Common myeloid progenitor, CD34-positive (primary cell): Measurements from ENCODE around the gene NOTCH3.

Experiments
- CTCF ChIA-PET: fragments of 350-600 bp; sonication (Branson Sonifier 250); formaldehyde crosslinking; loops from one replicate; lab custom pipeline; 2021; ENCODE audit warnings: antibody characterized with exemption; lab: Charles Lee
- POLR2A ChIA-PET: fragments of 350-600 bp; sonication (Branson Sonifier 250); formaldehyde crosslinking; loops from one replicate; lab custom pipeline; 2021; ENCODE audit warnings: antibody characterized with exemption; lab: Charles Lee
- DNase-seq, 3 donors: peaks; one replicate each; pipeline versions ENCODE4 v3.0.0 to v3.0.0-alpha.2; 2013
- H3K27ac ChIP-seq, 2 experiments: 1 replicate in 1 of 2; 2 replicates in 1 of 2; pipeline ENCODE4 v1.7.0; 2013; ENCODE audit warnings: inconsistent platforms in 2 of 2, low read length in 2 of 2, mild to moderate bottlenecking in 2 of 2, low read depth in 1 of 2, moderate library complexity in 1 of 2; ENCODE audit not compliant: severe bottlenecking in 2 of 2, insufficient read depth in 1 of 2, poor library complexity in 1 of 2
- H3K27me3 ChIP-seq, 5 experiments: replicated peaks in 2 of 5; 1 replicate in 3 of 5; 2 replicates in 2 of 5; pipeline versions ENCODE4 v1.6.1 to v1.7.0; 2013; ENCODE audit warnings: low read length in 4 of 5, mild to moderate bottlenecking in 2 of 5, moderate library complexity in 2 of 5, inconsistent platforms in 1 of 5; ENCODE audit not compliant: insufficient read depth in 5 of 5, control insufficient read depth in 4 of 5
- H3K36me3 ChIP-seq, 4 experiments: 1 replicate in 2 of 4; 2 replicates in 2 of 4; pipeline versions ENCODE4 v1.6.1 to v1.7.0; 2013; ENCODE audit warnings: low read length in 3 of 4, control low read depth in 1 of 4, mild to moderate bottlenecking in 1 of 4; ENCODE audit not compliant: control insufficient read depth in 4 of 4, insufficient read depth in 4 of 4
- H3K4me1 ChIP-seq, 4 experiments: 1 replicate in 3 of 4; 2 replicates in 1 of 4; pipeline versions ENCODE4 v1.6.1 to v1.7.1; 2013; ENCODE audit warnings: low read length in 3 of 4, mild to moderate bottlenecking in 3 of 4, control low read depth in 1 of 4, inconsistent platforms in 1 of 4, moderate library complexity in 1 of 4; ENCODE audit not compliant: control insufficient read depth in 4 of 4, insufficient read depth in 4 of 4; ENCODE audit errors: control extremely low read depth in 1 of 4
- H3K4me3 ChIP-seq, 7 experiments: 1 replicate in 4 of 7; 2 replicates in 3 of 7; pipeline versions ENCODE4 v1.5.1 to v1.7.0; 2013; ENCODE audit warnings: mild to moderate bottlenecking in 7 of 7, low read length in 6 of 7, moderate library complexity in 6 of 7, inconsistent platforms in 2 of 7, low read depth in 2 of 7, control low read depth in 1 of 7; ENCODE audit not compliant: insufficient read depth in 4 of 7, control insufficient read depth in 1 of 7; ENCODE audit errors: extremely low read depth in 1 of 7
- H3K9me3 ChIP-seq, 5 experiments: 1 replicate in 4 of 5; 2 replicates in 1 of 5; pipeline versions ENCODE4 v1.6.1 to v1.7.1; 2013; ENCODE audit warnings: low read length in 4 of 5, mild to moderate bottlenecking in 2 of 5, inconsistent platforms in 1 of 5, low read depth in 1 of 5, moderate library complexity in 1 of 5; ENCODE audit not compliant: control insufficient read depth in 4 of 5, insufficient read depth in 2 of 5; ENCODE audit errors: control extremely low read depth in 1 of 5
- WGBS: methylation state at CpG from one replicate; pipeline ENCODE4 v1.1.5; 2013; ENCODE audit not compliant: insufficient coverage; 5-methylcytosine and 5-hydroxymethylcytosine counted together

NOTCH3 gene

GRCh38 chr19:15241259-15241910 lies 40.6 kb upstream of the NOTCH3 start:
- no peaks in the 10 kb centered on the region for H3K9me3 ChIP-seq
- WGBS: 94% methylated on average over 8 of the region's 9 CpGs
- peaks cover 23 to 92% (median 67%) of the 10 kb centered on the region in 4 experiments for H3K36me3 ChIP-seq
- no peak overlapping the region for H3K27ac ChIP-seq
- H3K4me1 ChIP-seq: no peaks in the 10 kb centered on the region
- CTCF ChIA-PET: interaction anchor here (1.3 kb wide), 1 partner anchor 10 kb away, joined by 4 read pairs; no protein-coding TSS in a partner anchor
- POLR2A ChIA-PET: no interaction called here
- H3K4me3 ChIP-seq: no peak overlapping the region
- no peaks in the 10 kb centered on the region for H3K27me3 ChIP-seq
- no peak for DNase-seq

GRCh38 chr19:15240515-15240914 lies 39.7 kb upstream of the NOTCH3 start:
- ChIA-PET CTCF (interaction anchor here (1.0 to 1.3 kb wide), 2 partner anchors 9 to 11 kb away, joined by 3 to 4 read pairs; no protein-coding TSS in a partner anchor), POLR2A (no interaction called here)
- H3K27me3 ChIP-seq: no peaks in the 10 kb centered on the region
- WGBS: 95% methylated on average over 6 of the region's 9 CpGs
- no peak overlapping the region for H3K27ac ChIP-seq
- no peak for DNase-seq
- no peaks in the 10 kb centered on the region for H3K9me3 ChIP-seq
- no peaks in the 10 kb centered on the region for H3K4me1 ChIP-seq
- peaks cover 20 to 92% (median 66%) of the 10 kb centered on the region in 4 experiments for H3K36me3 ChIP-seq
- no peak overlapping the region for H3K4me3 ChIP-seq

GRCh38 chr19:15239337-15239949 lies 38.6 kb upstream of the NOTCH3 start:
- peaks cover 15 to 82% (median 57%) of the 10 kb centered on the region in 4 experiments for H3K36me3 ChIP-seq
- CTCF ChIA-PET: interaction anchor here (1.0 to 2.1 kb wide), 3 partner anchors 8 to 12 kb away, joined by 3 to 7 read pairs (median 5); no protein-coding TSS in a partner anchor
- POLR2A ChIA-PET: no interaction called here

GRCh38 chr19:15238639-15239155 lies 37.9 kb upstream of the NOTCH3 start:
- POLR2A ChIA-PET: no interaction called here
- Histone ChIP-seq H3K4me1 (no peaks in the 10 kb centered on the region), H3K27ac (no peak overlapping the region), H3K9me3 (no peaks in the 10 kb centered on the region), H3K36me3 (peaks cover 15 to 76% (median 52%) of the 10 kb centered on the region in 4 experiments), H3K4me3 (no peak overlapping the region), H3K27me3 (peaks cover 0 to 6% (median 0%) of the 10 kb centered on the region in 5 experiments)
- 97% methylated on average over 26 of the region's 29 CpGs for WGBS
- CTCF ChIA-PET: interaction anchor here (1.9 to 2.1 kb wide), 2 partner anchors 11 to 13 kb away, joined by 5 to 7 read pairs; no protein-coding TSS in a partner anchor
- DNase-seq: no peak

More at GRCh38 chr19:15239337-15239949, 38.6 kb upstream of the NOTCH3 start:
- Histone ChIP-seq H3K9me3 (no peaks in the 10 kb centered on the region), H3K4me1 (no peaks in the 10 kb centered on the region), H3K27me3 (peaks cover 0 to 2% (median 0%) of the 10 kb centered on the region in 5 experiments), H3K4me3 (no peak overlapping the region), H3K27ac (no peak overlapping the region)
- no peak for DNase-seq
- 95% methylated on average over 20 of the region's 26 CpGs for WGBS

- WGBS: 97% methylated on average over 38 of the region's 42 CpGs
- ChIA-PET POLR2A (no interaction called here), CTCF (interaction anchor here (0.5 to 2.1 kb wide), 3 partner anchors 12 to 300 kb away, joined by 3 to 7 read pairs (median 5); no protein-coding TSS in a partner anchor)
- no peak overlapping the region for H3K27ac ChIP-seq
- no peak for DNase-seq
- peaks cover 0 to 12% (median 0%) of the 10 kb centered on the region in 5 experiments for H3K27me3 ChIP-seq
- H3K4me3 ChIP-seq: no peak overlapping the region
- peaks cover 15 to 69% (median 48%) of the 10 kb centered on the region in 4 experiments for H3K36me3 ChIP-seq
- no peaks in the 10 kb centered on the region for H3K9me3 ChIP-seq
- H3K4me1 ChIP-seq: peaks cover 0 to 6% (median 2%) of the 10 kb centered on the region in 4 experiments
Observed at GRCh38 chr19:15237759-15238638, 37.2 kb upstream of the NOTCH3 start.

- ChIA-PET POLR2A (no interaction called here), CTCF (no interaction called here)
- Histone ChIP-seq H3K36me3 (peaks cover 13 to 60% (median 42%) of the 10 kb centered on the region in 4 experiments), H3K9me3 (no peaks in the 10 kb centered on the region), H3K27me3 (peaks cover 0 to 20% (median 3%) of the 10 kb centered on the region in 5 experiments), H3K27ac (no peak overlapping the region), H3K4me1 (peaks cover 0 to 14% (median 8%) of the 10 kb centered on the region in 4 experiments), H3K4me3 (no peak overlapping the region)
- WGBS: 100% methylated on average over 1 of the region's 9 CpGs
- no peak for DNase-seq
Observed at GRCh38 chr19:15236886-15237285, 36.1 kb upstream of the NOTCH3 start.
